WTC11 (cell line): ENCODE data around the gene RNF135. TPM values are rescaled to one million over a fixed set of nuclear protein-coding genes. Genes with fewer than 3 reads are reported as not detected.
A peak's percentile ranks its signal among the peaks of the same experiment; 100 is the strongest.
"Not testable (repeated sequence)": the region's sequence is repeated elsewhere in the genome, so short reads cannot be mapped to it uniquely, and the experiment has no call there.

Experiments used
- ATAC-seq: fragments of 200-7000 bp; cut with Tn5 transposase; 2 replicates; pipeline ENCODE4 v1.10.0; 2021; ENCODE audit warnings: mild to moderate bottlenecking, moderate library complexity
- CTCF ChIA-PET: fragments of 300-600 bp; sonication (Branson Sonifier 250); formaldehyde crosslinking; loops from one replicate; lab custom pipeline; 2021; ENCODE audit warnings: antibody characterized with exemption; lab: Charles Lee
- POLR2A ChIA-PET: fragments of 350-600 bp; sonication (Branson Sonifier 250); formaldehyde crosslinking; loops from one replicate; lab custom pipeline; 2021; ENCODE audit warnings: antibody characterized with exemption; lab: Charles Lee
- DNase-seq: peaks from one replicate; pipeline ENCODE4 v3.0.0; 2021; ENCODE audit warnings: low spot score
- H3K27ac Mint-ChIP-seq: 2 replicates; pipeline ENCODE4 v1.8.0; 2021; ENCODE audit warnings: mixed read lengths
- H3K27me3 Mint-ChIP-seq: 2 replicates; pipeline ENCODE4 v1.8.0; 2021; ENCODE audit warnings: low read depth, mild to moderate bottlenecking, moderate library complexity, mixed read lengths
- H3K36me3 Mint-ChIP-seq: 2 replicates; pipeline ENCODE4 v1.8.0; 2021; ENCODE audit warnings: mixed read lengths
- H3K4me1 Mint-ChIP-seq: 2 replicates; pipeline ENCODE4 v1.8.0; 2022; ENCODE audit warnings: mixed read lengths
- H3K4me3 Mint-ChIP-seq: 2 replicates; pipeline ENCODE4 v1.8.0; 2021; ENCODE audit warnings: mild to moderate bottlenecking, moderate library complexity, mixed read lengths
- H3K9me3 Mint-ChIP-seq: 2 replicates; pipeline ENCODE4 v1.8.0; 2021; ENCODE audit warnings: mixed read lengths
- GABPB1 ChIP-seq: sonication (generic); formaldehyde crosslinking; IDR thresholded peaks from 2 replicates; pipeline ENCODE4 v1.8.1; 2023; ENCODE audit warnings: mild to moderate bottlenecking, missing genetic modification reagents
- MXD4 ChIP-seq: fragments of 250-450 bp; sonication (Bioruptor Pico); IDR thresholded peaks from 2 replicates; pipeline ENCODE4 v1.8.0; 2021; ENCODE audit warnings: mild to moderate bottlenecking, moderate library complexity, borderline replicate concordance
- NFYB ChIP-seq: sonication (generic); formaldehyde crosslinking; conservative IDR thresholded peaks from 2 replicates; pipeline ENCODE4 v1.8.0; 2022; ENCODE audit warnings: low read depth, missing genetic modification reagents
- SOX15 ChIP-seq: fragments of 250-450 bp; sonication (Bioruptor Pico); IDR thresholded peaks from 2 replicates; pipeline ENCODE4 v1.9.0; 2021; ENCODE audit warnings: mild to moderate bottlenecking
- ZBTB21 ChIP-seq: sonication (generic); formaldehyde crosslinking; IDR thresholded peaks from 2 replicates; pipeline ENCODE4 v1.8.1; 2023; ENCODE audit warnings: mild to moderate bottlenecking, missing genetic modification reagents, borderline replicate concordance
- ZNF121 ChIP-seq: sonication (generic); formaldehyde crosslinking; IDR thresholded peaks from 2 replicates; pipeline ENCODE4 v1.8.0; 2023; ENCODE audit warnings: missing genetic modification reagents
- ZNF317 ChIP-seq: sonication (generic); formaldehyde crosslinking; IDR thresholded peaks from 2 replicates; pipeline ENCODE4 v1.8.1; 2023; ENCODE audit warnings: low read depth, mild to moderate bottlenecking, moderate library complexity, missing genetic modification reagents, borderline replicate concordance
- ZNF396 ChIP-seq: fragments of 250-450 bp; sonication (Bioruptor Pico); IDR thresholded peaks from 2 replicates; pipeline ENCODE4 v1.8.0; 2021; ENCODE audit warnings: mild to moderate bottlenecking, moderate library complexity, borderline replicate concordance
- total RNA-seq: library from RNA; stranded (reverse); gene quantifications from 3 replicates; pipeline ENCODE4 v1.2.3, GENCODE V29; 2021
- TF ChIP-seq, protein P1 (sequence below): sonication (generic); formaldehyde crosslinking; IDR thresholded peaks from 2 replicates; pipeline ENCODE4 v1.8.0; 2023; ENCODE audit warnings: mild to moderate bottlenecking, missing genetic modification reagents
- TF ChIP-seq, protein P2 (sequence below): sonication (generic); formaldehyde crosslinking; IDR thresholded peaks from 2 replicates; pipeline ENCODE4 v1.8.1; 2023; ENCODE audit warnings: mild to moderate bottlenecking, missing genetic modification reagents
- TF ChIP-seq, protein P3 (sequence below): sonication (generic); formaldehyde crosslinking; IDR thresholded peaks from 2 replicates; pipeline ENCODE4 v1.8.1; 2022; ENCODE audit warnings: low read depth, mild to moderate bottlenecking, moderate library complexity, missing genetic modification reagents, borderline replicate concordance
- TF ChIP-seq, protein P4 (sequence below): sonication (generic); formaldehyde crosslinking; IDR thresholded peaks from 2 replicates; pipeline ENCODE4 v1.8.1; 2023; ENCODE audit warnings: mild to moderate bottlenecking, missing genetic modification reagents
- TF ChIP-seq, protein P5 (sequence below): sonication (generic); formaldehyde crosslinking; IDR thresholded peaks from 2 replicates; pipeline ENCODE4 v1.8.1; 2023; ENCODE audit warnings: mild to moderate bottlenecking, moderate library complexity, missing genetic modification reagents
- TF ChIP-seq, protein P6 (sequence below): sonication (generic); formaldehyde crosslinking; IDR thresholded peaks from 2 replicates; pipeline ENCODE4 v1.8.1; 2022; ENCODE audit warnings: low read depth, missing genetic modification reagents, borderline replicate concordance

The RNF135 gene
- total RNA-seq, 1 experiment from 2014 or later, result 10.3 TPM

DNA sequence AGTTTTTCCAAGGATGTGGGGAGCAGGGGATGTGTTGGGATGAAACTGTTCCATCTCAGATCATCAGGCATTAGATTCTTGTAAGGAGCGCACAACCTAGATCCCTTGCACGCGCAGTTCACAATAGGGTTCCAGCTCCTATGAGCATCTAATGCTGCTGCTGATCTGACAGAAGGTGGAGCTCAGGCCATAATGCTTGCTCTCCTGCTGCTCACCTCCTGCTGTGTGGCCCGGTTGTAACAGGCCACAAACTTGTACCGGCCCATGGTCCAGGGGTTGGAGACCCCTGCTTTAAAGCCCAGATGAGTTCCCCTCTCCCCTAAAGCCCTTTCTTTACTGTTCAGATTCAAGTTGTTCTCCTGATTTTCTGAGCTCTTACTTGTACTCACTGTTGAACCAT is 44.8 kb downstream of the RNF135 start:
- no peaks in the 10 kb centered on the region for H3K36me3 Mint-ChIP-seq

DNA sequence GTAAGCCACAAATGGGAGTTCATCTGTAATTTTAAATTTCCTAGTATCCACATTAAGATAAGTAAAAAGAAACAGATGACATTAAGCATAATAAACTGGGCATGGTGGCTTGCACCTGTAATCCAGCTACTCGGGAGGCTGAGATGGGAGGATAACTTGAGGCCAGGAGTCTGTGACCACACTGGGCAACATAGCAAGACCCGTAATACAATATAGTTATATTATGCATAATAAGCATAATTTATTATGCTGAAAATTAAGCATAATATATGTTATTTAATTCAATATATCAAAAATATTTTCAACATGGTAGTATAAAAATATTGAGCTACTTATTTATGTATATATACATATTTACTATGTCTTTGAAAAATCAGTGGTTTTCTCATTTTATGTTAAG is 48.2 kb downstream of the RNF135 start:
- Mint-ChIP-seq H3K27me3 (no peaks in the 10 kb centered on the region), H3K36me3 (no peaks in the 10 kb centered on the region)
- TF ChIP-seq, protein P1, sequence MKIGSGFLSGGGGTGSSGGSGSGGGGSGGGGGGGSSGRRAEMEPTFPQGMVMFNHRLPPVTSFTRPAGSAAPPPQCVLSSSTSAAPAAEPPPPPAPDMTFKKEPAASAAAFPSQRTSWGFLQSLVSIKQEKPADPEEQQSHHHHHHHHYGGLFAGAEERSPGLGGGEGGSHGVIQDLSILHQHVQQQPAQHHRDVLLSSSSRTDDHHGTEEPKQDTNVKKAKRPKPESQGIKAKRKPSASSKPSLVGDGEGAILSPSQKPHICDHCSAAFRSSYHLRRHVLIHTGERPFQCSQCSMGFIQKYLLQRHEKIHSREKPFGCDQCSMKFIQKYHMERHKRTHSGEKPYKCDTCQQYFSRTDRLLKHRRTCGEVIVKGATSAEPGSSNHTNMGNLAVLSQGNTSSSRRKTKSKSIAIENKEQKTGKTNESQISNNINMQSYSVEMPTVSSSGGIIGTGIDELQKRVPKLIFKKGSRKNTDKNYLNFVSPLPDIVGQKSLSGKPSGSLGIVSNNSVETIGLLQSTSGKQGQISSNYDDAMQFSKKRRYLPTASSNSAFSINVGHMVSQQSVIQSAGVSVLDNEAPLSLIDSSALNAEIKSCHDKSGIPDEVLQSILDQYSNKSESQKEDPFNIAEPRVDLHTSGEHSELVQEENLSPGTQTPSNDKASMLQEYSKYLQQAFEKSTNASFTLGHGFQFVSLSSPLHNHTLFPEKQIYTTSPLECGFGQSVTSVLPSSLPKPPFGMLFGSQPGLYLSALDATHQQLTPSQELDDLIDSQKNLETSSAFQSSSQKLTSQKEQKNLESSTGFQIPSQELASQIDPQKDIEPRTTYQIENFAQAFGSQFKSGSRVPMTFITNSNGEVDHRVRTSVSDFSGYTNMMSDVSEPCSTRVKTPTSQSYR (CRISPR knock-in tag), result no peak
- TF ChIP-seq ZNF121 (CRISPR knock-in tag), result peak; percentile 75; the same call in 1 of the 2 replicates
- TF ChIP-seq, all 79 proteins: peak for 1
- ChIA-PET CTCF (no interaction called here), POLR2A (no interaction called here)
- Mint-ChIP-seq H3K27ac (no peak overlapping the region), H3K9me3 (no peaks in the 10 kb centered on the region), H3K4me1 (peaks cover 7% of the 10 kb centered on the region), H3K4me3 (no peak overlapping the region)
- no peak for DNase-seq
- no peak for ATAC-seq

More for the DNA sequence above, 44.8 kb downstream of the RNF135 start:
- Mint-ChIP-seq H3K4me3 (no peak overlapping the region), H3K4me1 (peaks cover 1% of the 10 kb centered on the region), H3K27ac (no peak overlapping the region), H3K27me3 (peaks cover 4% of the 10 kb centered on the region), H3K9me3 (no peaks in the 10 kb centered on the region)
- no peak for TF ChIP-seq ZBTB21 (CRISPR knock-in tag)
- no peak for TF ChIP-seq NFYB (CRISPR knock-in tag)
- CTCF ChIA-PET, result interaction anchor here (0.7 kb wide), 1 partner anchor 46 kb away, joined by 3 read pairs; no protein-coding TSS in a partner anchor
- peak; percentile 17 for DNase-seq
- no peak for ATAC-seq
- POLR2A ChIA-PET, result no interaction called here

DNA sequence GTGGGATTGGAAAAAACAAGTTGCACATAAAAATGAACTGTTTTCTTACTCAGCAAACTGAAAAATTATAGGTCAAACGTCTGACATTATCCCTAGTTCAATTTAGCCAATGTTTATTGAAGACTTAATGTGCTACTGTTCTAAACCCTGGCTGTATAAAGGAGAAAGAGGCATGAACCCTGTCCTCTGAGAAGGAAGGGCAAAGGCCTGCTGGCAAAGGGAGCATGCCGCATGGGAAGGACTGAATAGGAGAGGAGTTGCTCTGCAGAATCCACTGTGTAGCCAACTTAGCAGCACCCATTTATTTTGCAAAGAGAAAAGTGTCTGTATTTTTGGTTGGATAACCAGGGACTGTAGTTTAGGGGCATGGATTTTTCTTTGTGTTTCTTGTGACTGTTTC is 52.3 kb downstream of the RNF135 start:
- H3K4me1 Mint-ChIP-seq, CTCF ChIA-PET, DNase-seq, H3K27me3 Mint-ChIP-seq, ATAC-seq, H3K36me3 Mint-ChIP-seq, H3K4me3 Mint-ChIP-seq, POLR2A ChIA-PET, H3K9me3 Mint-ChIP-seq: not testable (repeated sequence)
- H3K27ac Mint-ChIP-seq, result peak overlapping the region; percentile 68; the same call in 1 of the 2 replicates

DNA sequence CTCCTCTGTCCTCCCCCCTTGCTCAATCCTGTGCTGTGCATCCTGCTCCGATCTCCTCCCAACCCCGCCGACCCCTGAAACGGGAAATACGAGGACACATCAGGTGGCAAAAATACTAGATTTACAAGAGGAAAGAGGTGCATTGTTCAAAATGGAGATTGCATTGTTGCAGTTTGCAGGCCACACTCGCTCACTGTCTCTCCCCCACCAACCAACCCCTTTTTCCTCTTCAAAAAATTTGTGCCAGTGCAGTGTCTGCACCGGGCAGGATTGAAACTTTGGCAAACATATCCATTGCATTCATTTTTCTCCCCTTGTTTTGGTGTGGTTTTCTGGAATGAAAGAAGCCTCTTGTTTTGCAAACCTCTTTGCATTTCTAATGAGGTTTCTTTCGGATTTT is 61.0 kb downstream of the RNF135 start:
- ATAC-seq, result no peak
- Mint-ChIP-seq H3K36me3 (no peaks in the 10 kb centered on the region), H3K4me1 (peaks cover 11% of the 10 kb centered on the region), H3K9me3 (no peaks in the 10 kb centered on the region), H3K27me3 (no peaks in the 10 kb centered on the region), H3K4me3 (no peak overlapping the region), H3K27ac (peak overlapping the region; percentile 77; the same call in 1 of the 2 replicates)
- DNase-seq, result no peak
- POLR2A ChIA-PET, result no interaction called here
- CTCF ChIA-PET, result no interaction called here
- TF ChIP-seq ZNF317 (CRISPR knock-in tag) (no peak), MXD4 (CRISPR knock-in tag) (no peak), SOX15 (CRISPR knock-in tag) (no peak), ZBTB21 (CRISPR knock-in tag) (no peak), ZNF396 (CRISPR knock-in tag) (no peak), GABPB1 (CRISPR knock-in tag) (no peak)
- TF ChIP-seq, protein P2, sequence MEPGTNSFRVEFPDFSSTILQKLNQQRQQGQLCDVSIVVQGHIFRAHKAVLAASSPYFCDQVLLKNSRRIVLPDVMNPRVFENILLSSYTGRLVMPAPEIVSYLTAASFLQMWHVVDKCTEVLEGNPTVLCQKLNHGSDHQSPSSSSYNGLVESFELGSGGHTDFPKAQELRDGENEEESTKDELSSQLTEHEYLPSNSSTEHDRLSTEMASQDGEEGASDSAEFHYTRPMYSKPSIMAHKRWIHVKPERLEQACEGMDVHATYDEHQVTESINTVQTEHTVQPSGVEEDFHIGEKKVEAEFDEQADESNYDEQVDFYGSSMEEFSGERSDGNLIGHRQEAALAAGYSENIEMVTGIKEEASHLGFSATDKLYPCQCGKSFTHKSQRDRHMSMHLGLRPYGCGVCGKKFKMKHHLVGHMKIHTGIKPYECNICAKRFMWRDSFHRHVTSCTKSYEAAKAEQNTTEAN (CRISPR knock-in tag), result no peak
- TF ChIP-seq, protein P1 (CRISPR knock-in tag), result no peak
- TF ChIP-seq, protein P3, sequence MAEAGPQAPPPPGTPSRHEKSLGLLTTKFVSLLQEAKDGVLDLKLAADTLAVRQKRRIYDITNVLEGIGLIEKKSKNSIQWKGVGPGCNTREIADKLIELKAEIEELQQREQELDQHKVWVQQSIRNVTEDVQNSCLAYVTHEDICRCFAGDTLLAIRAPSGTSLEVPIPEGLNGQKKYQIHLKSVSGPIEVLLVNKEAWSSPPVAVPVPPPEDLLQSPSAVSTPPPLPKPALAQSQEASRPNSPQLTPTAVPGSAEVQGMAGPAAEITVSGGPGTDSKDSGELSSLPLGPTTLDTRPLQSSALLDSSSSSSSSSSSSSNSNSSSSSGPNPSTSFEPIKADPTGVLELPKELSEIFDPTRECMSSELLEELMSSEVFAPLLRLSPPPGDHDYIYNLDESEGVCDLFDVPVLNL (CRISPR knock-in tag), result no peak
- TF ChIP-seq, protein P4, sequence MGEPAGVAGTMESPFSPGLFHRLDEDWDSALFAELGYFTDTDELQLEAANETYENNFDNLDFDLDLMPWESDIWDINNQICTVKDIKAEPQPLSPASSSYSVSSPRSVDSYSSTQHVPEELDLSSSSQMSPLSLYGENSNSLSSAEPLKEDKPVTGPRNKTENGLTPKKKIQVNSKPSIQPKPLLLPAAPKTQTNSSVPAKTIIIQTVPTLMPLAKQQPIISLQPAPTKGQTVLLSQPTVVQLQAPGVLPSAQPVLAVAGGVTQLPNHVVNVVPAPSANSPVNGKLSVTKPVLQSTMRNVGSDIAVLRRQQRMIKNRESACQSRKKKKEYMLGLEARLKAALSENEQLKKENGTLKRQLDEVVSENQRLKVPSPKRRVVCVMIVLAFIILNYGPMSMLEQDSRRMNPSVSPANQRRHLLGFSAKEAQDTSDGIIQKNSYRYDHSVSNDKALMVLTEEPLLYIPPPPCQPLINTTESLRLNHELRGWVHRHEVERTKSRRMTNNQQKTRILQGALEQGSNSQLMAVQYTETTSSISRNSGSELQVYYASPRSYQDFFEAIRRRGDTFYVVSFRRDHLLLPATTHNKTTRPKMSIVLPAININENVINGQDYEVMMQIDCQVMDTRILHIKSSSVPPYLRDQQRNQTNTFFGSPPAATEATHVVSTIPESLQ (CRISPR knock-in tag), result no peak
- TF ChIP-seq, protein P5, sequence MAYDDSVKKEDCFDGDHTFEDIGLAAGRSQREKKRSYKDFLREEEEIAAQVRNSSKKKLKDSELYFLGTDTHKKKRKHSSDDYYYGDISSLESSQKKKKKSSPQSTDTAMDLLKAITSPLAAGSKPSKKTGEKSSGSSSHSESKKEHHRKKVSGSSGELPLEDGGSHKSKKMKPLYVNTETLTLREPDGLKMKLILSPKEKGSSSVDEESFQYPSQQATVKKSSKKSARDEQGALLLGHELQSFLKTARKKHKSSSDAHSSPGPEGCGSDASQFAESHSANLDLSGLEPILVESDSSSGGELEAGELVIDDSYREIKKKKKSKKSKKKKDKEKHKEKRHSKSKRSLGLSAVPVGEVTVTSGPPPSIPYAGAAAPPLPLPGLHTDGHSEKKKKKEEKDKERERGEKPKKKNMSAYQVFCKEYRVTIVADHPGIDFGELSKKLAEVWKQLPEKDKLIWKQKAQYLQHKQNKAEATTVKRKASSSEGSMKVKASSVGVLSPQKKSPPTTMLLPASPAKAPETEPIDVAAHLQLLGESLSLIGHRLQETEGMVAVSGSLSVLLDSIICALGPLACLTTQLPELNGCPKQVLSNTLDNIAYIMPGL (CRISPR knock-in tag), result no peak
- TF ChIP-seq, protein P6, sequence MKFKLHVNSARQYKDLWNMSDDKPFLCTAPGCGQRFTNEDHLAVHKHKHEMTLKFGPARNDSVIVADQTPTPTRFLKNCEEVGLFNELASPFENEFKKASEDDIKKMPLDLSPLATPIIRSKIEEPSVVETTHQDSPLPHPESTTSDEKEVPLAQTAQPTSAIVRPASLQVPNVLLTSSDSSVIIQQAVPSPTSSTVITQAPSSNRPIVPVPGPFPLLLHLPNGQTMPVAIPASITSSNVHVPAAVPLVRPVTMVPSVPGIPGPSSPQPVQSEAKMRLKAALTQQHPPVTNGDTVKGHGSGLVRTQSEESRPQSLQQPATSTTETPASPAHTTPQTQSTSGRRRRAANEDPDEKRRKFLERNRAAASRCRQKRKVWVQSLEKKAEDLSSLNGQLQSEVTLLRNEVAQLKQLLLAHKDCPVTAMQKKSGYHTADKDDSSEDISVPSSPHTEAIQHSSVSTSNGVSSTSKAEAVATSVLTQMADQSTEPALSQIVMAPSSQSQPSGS (CRISPR knock-in tag), result no peak
